GM18951 (cell line): Measurements from ENCODE around the gene USP37.

Experiments used
- POLR2A ChIP-seq: IDR thresholded peaks from 4 replicates; pipeline ENCODE4 v1.6.1; 2011; ENCODE audit warnings: mild to moderate bottlenecking; ENCODE audit not compliant: insufficient read length, insufficient read depth; ENCODE audit errors: extremely low read depth
- in situ Hi-C: fragments of 300-500 bp; cut with MboI; formaldehyde crosslinking; loops from one replicate; pipeline ENCODE4 v1.12.0; 2022; ENCODE audit warnings: low sequenced_read_pairs, mixed read lengths, inconsistent platforms; ENCODE audit not compliant: unreplicated experiment

Gene USP37

DNA sequence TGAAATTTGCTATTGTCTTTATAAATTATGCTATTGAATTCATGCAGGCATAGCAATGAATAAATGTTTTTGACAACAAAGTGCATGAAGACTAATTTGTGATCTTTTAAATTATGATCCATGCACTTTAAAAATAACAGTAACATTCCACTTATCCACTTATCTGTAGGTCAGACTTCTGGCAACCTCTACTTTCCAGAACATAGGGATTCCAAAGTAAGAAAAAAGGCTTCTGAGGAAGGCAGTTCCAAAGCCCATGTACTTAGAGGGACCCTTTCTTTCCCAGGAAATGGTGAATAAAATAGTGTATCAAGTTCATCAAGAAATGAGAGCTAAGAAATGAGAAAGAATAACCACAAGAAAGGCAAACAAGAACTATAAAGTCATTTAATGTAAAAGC lies 90.9 kb downstream of the USP37 start:
- no peak for TF ChIP-seq POLR2A
- in situ Hi-C loops = no loop called here

DNA sequence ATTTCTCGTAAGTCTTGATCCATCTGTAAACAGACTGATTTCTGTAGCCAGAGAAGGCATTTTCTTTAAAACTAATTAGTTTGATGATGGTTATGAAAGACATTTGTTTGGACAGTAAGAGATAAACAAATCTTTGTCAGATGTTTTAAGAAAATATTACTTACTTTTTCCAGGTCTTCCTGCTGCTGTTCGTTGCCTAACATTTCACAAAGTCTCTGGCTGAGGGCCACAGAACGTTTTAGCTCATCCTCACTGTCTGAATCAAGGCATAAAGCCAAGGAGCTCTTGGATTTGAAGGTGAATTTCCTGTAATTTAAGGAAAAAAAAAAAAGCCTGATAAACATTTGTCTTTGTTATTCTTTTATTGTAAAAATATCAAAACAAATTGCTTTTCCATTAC lies 91.5 kb downstream of the USP37 start:
- in situ Hi-C loops = no loop called here
- no peak for TF ChIP-seq POLR2A

DNA sequence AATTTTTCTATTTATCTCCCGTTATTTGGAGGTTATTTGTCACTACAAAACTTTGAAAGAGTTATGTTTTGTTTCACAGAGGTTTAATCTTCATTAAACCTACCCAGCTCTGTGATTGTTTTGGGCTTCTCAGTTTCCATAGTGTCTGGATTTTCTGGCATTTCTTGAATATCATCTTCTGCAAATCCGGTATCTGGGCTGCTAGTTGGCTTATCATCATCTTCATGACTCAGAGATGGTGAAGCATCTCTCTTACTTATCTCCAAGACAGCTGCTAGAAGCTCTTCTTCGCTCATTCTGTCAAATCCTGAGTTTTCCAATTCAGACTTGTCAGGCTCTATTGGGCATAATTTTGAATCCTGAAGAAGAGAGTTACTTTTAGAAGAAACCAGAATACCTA lies 93.6 kb downstream of the USP37 start:
- TF ChIP-seq POLR2A = no peak
- in situ Hi-C loops = no loop called here

DNA sequence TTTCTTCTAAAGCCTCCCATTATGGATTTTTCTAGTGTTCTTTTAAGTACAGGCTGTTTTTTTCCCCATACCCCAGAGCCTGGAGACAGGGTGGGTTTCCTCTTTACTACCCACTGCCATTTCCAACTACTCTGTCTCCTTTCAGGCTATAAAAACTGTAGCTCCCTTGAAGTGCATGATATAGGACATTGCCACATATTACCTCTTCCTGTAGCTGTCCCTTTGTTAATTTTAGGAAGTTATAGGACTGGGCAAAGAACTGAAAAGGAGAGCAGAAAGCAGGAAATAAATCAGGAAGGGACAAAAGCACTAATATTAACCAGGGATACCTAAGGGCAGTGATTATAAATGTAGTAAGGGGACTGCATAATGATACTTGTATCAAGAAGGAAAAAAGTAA lies 95.2 kb downstream of the USP37 start:
- no peak for TF ChIP-seq POLR2A
- in situ Hi-C loops = no loop called here

DNA sequence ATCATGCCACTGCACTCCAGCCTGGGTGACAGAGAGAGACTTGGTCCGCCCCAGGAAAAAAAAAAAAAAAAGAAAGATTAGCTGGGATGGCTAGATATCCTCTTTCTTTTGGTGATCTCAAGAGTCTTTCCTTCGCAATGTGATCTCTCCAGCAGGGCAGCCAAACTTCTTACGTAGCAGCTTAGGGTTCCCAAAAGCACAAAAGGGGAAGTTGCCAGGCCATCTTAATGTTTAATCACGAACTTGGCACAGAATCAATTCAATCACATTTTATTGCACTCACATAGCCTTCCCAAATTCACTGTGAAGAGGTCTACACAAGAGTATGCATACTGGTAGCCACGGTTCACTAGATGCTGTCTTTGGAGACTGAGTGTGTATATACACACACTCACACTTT lies 96.2 kb downstream of the USP37 start:
- in situ Hi-C loops = no loop called here

DNA sequence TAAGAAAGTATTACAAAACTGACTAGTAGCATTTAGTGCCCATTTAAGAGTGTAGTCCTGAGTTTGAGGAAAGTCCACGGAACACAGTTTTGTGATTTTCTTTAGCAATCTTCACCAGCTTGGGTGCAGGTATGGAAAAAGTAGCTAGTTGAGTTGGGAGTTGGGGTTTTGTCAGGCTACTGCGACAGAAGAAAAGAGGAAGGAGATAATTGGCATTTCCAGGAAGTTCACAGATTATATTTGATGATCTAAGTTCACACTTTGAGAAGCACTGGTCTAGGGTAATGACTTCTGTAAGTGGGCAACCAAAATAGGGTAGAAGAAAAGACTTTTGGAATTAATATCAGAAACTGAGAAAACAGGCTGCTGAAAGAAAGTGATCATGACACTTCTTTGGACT lies 97.1 kb downstream of the USP37 start:
- TF ChIP-seq POLR2A = no peak
- in situ Hi-C loops = no loop called here

More for the DNA sequence above, 96.2 kb downstream of the USP37 start:
- no peak for TF ChIP-seq POLR2A

DNA sequence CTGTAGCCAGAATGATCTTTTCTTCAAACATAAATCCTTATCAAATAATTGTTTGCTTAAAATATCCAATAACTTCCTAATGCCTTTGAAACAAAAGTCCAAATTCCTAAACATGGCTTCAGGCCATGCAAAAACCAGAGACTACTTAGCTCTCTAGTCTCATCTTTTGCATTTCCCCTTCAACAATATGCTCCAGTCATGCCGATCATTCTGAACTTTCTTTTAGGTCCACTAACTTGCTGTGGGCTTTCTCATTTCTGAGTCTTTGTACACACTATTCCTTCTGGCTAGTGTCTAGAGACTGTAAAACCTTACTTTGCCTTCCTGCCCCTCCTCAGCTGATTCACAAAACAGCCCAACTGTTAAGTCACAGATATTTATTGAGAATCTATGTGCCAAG lies 97.7 kb downstream of the USP37 start:
- in situ Hi-C loops = no loop called here
- no peak for TF ChIP-seq POLR2A

DNA sequence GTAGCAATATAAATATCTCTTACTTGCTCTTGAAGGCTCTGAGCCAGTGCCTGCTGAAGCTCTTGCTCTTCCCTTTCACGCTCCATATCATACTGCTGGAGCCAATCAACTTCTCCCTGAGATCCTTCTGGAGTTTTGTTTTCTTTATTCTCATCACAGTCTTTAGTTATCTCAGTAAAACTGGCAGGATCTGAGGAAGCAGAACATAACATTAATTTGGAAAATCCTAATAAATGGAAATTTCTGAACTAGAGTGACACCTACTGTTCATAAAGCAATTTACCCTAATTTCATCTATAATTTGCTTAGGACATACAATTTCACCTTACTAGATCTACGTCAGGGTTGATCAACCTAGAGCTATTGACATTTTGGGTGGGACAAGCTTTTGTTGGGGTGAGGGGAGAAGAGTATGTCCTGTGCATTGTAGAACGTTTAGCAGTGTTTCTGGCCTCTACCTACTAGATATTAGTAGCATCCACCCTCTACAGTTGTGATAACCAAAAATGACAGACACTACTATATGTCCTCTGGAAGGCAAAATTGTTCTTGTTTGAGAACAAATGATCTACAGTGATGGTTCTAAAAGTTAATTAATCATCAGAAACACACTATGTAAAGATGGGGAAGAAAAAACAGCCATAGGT lies 102.0 kb downstream of the USP37 start:
- in situ Hi-C loops = no loop called here
- TF ChIP-seq POLR2A = no peak

DNA sequence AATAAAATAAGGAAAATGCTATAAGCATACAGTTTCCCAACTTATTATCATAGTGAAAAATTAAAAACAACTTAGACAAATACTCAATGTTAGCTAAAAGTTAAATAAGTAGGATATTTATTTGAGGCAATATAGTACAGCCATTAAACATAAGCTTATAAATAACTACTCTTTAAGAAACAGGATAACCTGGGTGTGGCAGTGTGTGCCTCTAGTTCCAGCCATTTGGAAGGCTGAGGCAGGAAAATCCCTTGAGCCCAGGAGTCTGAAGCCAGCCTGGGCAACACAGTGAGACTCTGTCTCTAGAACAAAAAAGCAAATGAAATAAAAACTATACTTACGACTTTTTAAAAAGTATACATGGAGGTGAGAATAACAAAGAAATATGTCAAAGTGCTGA lies 109.6 kb downstream of the USP37 start:
- in situ Hi-C loops = no loop called here
- TF ChIP-seq POLR2A = no peak

DNA sequence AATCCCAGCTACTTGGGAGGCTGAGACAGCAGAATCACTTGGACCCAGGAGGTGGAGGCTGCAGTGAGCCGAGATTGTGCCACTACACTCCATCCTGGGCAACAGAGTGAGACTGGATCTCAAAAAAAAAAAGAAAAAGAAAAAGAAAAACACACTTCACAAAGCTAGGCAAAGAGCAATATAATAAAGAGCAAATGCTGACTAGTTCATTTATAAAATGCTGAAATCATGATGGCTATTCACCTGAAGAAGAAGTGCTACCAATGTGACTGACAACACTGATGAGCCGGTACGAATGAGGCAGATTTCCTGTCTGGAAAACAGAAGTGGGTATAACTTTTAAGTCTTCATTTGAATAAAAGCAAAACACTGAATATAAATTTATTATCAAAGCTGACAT lies 111.3 kb downstream of the USP37 start:
- in situ Hi-C loops = no loop called here
- TF ChIP-seq POLR2A = no peak

DNA sequence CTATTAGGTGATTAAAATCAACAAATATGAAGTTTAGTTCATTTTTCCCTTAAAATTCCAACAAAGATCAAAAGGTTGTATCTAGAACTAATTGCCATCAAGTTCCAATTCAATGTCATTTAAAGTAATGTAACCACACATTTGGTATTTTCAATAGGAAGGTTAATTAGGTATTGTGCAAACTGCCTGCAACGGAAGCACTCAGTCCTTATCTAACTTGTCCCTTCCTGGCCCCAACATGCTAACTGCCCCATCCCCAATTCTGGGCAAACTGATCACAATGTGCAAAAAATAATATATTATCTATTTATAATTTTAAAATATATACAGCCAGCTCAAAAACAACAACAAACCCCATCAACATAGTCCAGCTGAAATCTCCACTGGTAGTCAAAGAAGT lies 116.1 kb downstream of the USP37 start:
- in situ Hi-C loops = no loop called here
- no peak for TF ChIP-seq POLR2A

DNA sequence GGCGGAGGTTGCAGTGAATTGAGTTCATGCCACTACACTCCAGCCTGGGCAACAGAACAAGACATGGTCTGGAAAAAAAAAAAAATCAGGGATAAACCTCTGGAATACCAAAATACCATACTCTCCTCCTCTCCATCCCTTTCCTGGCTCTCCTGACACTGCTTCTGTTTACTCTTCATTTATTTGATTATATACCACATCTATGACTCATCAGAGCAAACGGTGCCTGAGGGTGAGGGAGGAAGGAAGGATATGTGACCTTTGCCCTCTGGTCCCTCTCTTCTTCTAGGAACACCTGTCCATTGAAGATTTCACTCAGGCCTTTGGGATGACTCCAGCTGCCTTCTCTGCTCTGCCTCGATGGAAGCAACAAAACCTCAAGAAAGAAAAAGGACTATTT lies 119.2 kb downstream of the USP37 start:
- in situ Hi-C loops = no loop called here
- no peak for TF ChIP-seq POLR2A

DNA sequence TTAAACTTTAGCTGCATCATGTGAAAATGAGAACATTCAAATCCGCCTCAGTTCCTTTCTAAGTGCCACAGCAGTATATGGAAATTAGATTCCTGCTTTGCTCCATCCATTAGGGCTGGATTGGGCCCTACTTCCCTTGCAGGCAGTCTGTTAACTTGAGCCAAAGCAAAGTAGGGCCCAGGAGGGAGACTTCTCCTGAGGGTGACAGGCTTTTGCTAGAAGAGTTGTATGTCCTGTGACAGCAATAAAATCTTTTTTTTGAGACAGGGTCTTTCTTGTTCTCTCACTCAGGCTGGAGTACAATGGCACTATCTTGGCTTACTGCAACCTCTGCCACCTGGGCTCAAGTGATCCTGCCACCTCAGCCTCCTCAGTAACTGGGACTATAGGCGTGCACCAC lies 121.1 kb downstream of the USP37 start:
- in situ Hi-C loops = no loop called here
- TF ChIP-seq POLR2A = no peak

DNA sequence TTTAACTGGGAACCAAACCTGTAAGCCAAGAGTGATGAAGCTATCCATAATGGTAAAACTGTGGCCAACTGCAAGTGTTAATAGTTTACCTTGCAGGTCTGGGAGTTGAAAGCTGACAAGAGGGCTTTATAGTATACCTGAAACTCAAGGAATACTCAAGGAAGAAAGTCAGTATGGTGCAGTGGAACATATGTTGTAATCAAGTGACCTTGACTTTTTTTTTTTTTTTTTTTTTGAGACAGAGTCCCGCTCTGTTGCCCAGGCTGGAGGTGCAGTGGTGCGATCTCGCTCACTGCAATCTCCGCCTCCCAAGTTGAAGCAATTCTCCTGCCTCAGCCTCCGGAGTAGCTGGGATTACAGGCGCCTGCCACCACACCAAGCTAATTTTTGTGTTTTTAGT lies 121.6 kb downstream of the USP37 start:
- no peak for TF ChIP-seq POLR2A
- in situ Hi-C loops = no loop called here

DNA sequence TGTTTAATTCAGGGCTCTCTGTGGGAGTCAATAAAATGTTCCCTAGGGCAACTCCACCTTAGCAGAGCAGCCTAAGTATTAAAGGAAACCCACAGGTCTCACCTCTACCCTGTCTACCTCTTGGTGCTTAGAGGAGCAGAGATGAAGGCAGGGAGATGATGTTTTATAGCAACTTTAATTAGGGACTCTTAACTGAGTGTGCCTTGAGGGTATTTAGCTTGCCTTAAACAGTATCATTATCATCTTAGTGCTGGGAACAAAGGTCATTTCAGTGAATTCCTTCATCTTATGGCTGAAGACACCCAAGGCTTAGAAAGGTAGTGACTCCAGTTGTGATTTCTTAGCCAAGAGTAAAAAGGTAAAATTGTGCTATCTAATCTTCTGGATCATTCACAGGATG lies 122.5 kb downstream of the USP37 start:
- in situ Hi-C loops = no loop called here
- no peak for TF ChIP-seq POLR2A
